Stimulated activated naive CD8-positive, alpha-beta T cell treated with anti-CD3 and anti-CD28 coated beads, Interleukin-15, Interleukin-2, amounts not matched to agents 100 ng/mL and 50 ng/mL, for 24 hours (primary cell): ENCODE results near the gene SYNM.
A peak's percentile ranks its signal among the peaks of the same experiment; 100 is the strongest.

Experiments used
- H3K27ac Mint-ChIP-seq: one replicate; pipeline ENCODE4 v1.8.0; 2021; ENCODE audit warnings: mild to moderate bottlenecking, mixed read lengths
- H3K27me3 Mint-ChIP-seq: one replicate; pipeline ENCODE4 v1.8.0; 2021; ENCODE audit warnings: mixed read lengths
- H3K36me3 Mint-ChIP-seq: one replicate; pipeline ENCODE4 v1.8.0; 2021; ENCODE audit warnings: low read depth, mixed read lengths
- H3K4me1 Mint-ChIP-seq: one replicate; pipeline ENCODE4 v1.8.0; 2021; ENCODE audit warnings: low read depth, mixed read lengths
- H3K4me3 Mint-ChIP-seq: one replicate; pipeline ENCODE4 v1.8.0; 2021; ENCODE audit warnings: mild to moderate bottlenecking, mixed read lengths
- H3K9me3 Mint-ChIP-seq: one replicate; pipeline ENCODE4 v1.8.0; 2021; ENCODE audit warnings: mixed read lengths

SYNM gene

GRCh38 chr15:99121691-99122410 is 17.0 kb downstream of the SYNM start:
- Mint-ChIP-seq H3K9me3 (no peaks in the 10 kb centered on the region), H3K4me3 (no peak overlapping the region), H3K4me1 (no peaks in the 10 kb centered on the region), H3K27me3 (no peaks in the 10 kb centered on the region), H3K36me3 (no peaks in the 10 kb centered on the region), H3K27ac (no peak overlapping the region)

GRCh38 chr15:99122831-99123712 is 18.2 kb downstream of the SYNM start:
- Mint-ChIP-seq H3K9me3 (no peaks in the 10 kb centered on the region), H3K4me3 (no peak overlapping the region), H3K27ac (no peak overlapping the region), H3K36me3 (no peaks in the 10 kb centered on the region), H3K27me3 (no peaks in the 10 kb centered on the region), H3K4me1 (no peaks in the 10 kb centered on the region)

GRCh38 chr15:99123713-99124451 is 19.0 kb downstream of the SYNM start:
- H3K9me3 Mint-ChIP-seq, result no peaks in the 10 kb centered on the region
- H3K27ac Mint-ChIP-seq, result no peak overlapping the region
- no peaks in the 10 kb centered on the region for H3K4me1 Mint-ChIP-seq
- no peaks in the 10 kb centered on the region for H3K27me3 Mint-ChIP-seq
- no peaks in the 10 kb centered on the region for H3K36me3 Mint-ChIP-seq
- no peak overlapping the region for H3K4me3 Mint-ChIP-seq

GRCh38 chr15:99124641-99125040 is 19.8 kb downstream of the SYNM start:
- H3K27me3 Mint-ChIP-seq, result no peaks in the 10 kb centered on the region
- no peak overlapping the region for H3K27ac Mint-ChIP-seq
- H3K4me3 Mint-ChIP-seq, result no peak overlapping the region
- peaks cover under 1% of the 10 kb centered on the region for H3K4me1 Mint-ChIP-seq
- no peaks in the 10 kb centered on the region for H3K36me3 Mint-ChIP-seq
- no peaks in the 10 kb centered on the region for H3K9me3 Mint-ChIP-seq

- H3K4me3 Mint-ChIP-seq, result no peak overlapping the region
- peaks cover 5% of the 10 kb centered on the region for H3K4me1 Mint-ChIP-seq
- H3K27me3 Mint-ChIP-seq, result no peaks in the 10 kb centered on the region
- no peaks in the 10 kb centered on the region for H3K9me3 Mint-ChIP-seq
- H3K27ac Mint-ChIP-seq, result no peak overlapping the region
- no peaks in the 10 kb centered on the region for H3K36me3 Mint-ChIP-seq
These were observed 20.4 kb downstream of the SYNM start for GRCh38 chr15:99125061-99125891.

- H3K27me3 Mint-ChIP-seq, result no peaks in the 10 kb centered on the region
These were observed 21.3 kb downstream of the SYNM start for GRCh38 chr15:99126131-99126588.

GRCh38 chr15:99126930-99127329 is 22.1 kb downstream of the SYNM start:
- H3K27me3 Mint-ChIP-seq, result no peaks in the 10 kb centered on the region

More at GRCh38 chr15:99126131-99126588, 21.3 kb downstream of the SYNM start:
- Mint-ChIP-seq H3K9me3 (no peaks in the 10 kb centered on the region), H3K4me1 (peaks cover 11% of the 10 kb centered on the region), H3K4me3 (no peak overlapping the region), H3K27ac (no peak overlapping the region), H3K36me3 (no peaks in the 10 kb centered on the region)

GRCh38 chr15:99127773-99128172 is 22.9 kb downstream of the SYNM start:
- H3K36me3 Mint-ChIP-seq, result no peaks in the 10 kb centered on the region
- no peaks in the 10 kb centered on the region for H3K9me3 Mint-ChIP-seq
- H3K27me3 Mint-ChIP-seq, result no peaks in the 10 kb centered on the region
- peaks cover 11% of the 10 kb centered on the region for H3K4me1 Mint-ChIP-seq
- H3K4me3 Mint-ChIP-seq, result no peak overlapping the region
- H3K27ac Mint-ChIP-seq, result no peak overlapping the region

More at GRCh38 chr15:99126930-99127329, 22.1 kb downstream of the SYNM start:
- H3K4me3 Mint-ChIP-seq, result no peak overlapping the region
- H3K27ac Mint-ChIP-seq, result no peak overlapping the region
- H3K36me3 Mint-ChIP-seq, result no peaks in the 10 kb centered on the region
- no peaks in the 10 kb centered on the region for H3K9me3 Mint-ChIP-seq
- peaks cover 11% of the 10 kb centered on the region for H3K4me1 Mint-ChIP-seq

GRCh38 chr15:99128411-99128810 is 23.5 kb downstream of the SYNM start:
- no peak overlapping the region for H3K27ac Mint-ChIP-seq
- H3K9me3 Mint-ChIP-seq, result no peaks in the 10 kb centered on the region
- H3K27me3 Mint-ChIP-seq, result no peaks in the 10 kb centered on the region
- peaks cover 11% of the 10 kb centered on the region for H3K4me1 Mint-ChIP-seq
- H3K4me3 Mint-ChIP-seq, result no peak overlapping the region
- no peaks in the 10 kb centered on the region for H3K36me3 Mint-ChIP-seq

- Mint-ChIP-seq H3K4me3 (no peak overlapping the region), H3K27ac (no peak overlapping the region), H3K36me3 (no peaks in the 10 kb centered on the region), H3K4me1 (peaks cover 11% of the 10 kb centered on the region), H3K27me3 (no peaks in the 10 kb centered on the region), H3K9me3 (no peaks in the 10 kb centered on the region)
These were observed 24.8 kb downstream of the SYNM start for GRCh38 chr15:99129644-99130043.

- Mint-ChIP-seq H3K4me1 (peaks cover 11% of the 10 kb centered on the region), H3K27me3 (no peaks in the 10 kb centered on the region), H3K4me3 (no peak overlapping the region), H3K36me3 (no peaks in the 10 kb centered on the region), H3K27ac (peak overlapping the region; percentile 43), H3K9me3 (no peaks in the 10 kb centered on the region)
These were observed 25.4 kb downstream of the SYNM start for GRCh38 chr15:99130314-99130713.

GRCh38 chr15:99130765-99131440 is 26.0 kb downstream of the SYNM start:
- no peaks in the 10 kb centered on the region for H3K36me3 Mint-ChIP-seq
- H3K27ac Mint-ChIP-seq, result peak overlapping the region; percentile 43
- no peak overlapping the region for H3K4me3 Mint-ChIP-seq
- no peaks in the 10 kb centered on the region for H3K9me3 Mint-ChIP-seq
- no peaks in the 10 kb centered on the region for H3K27me3 Mint-ChIP-seq
- peaks cover 11% of the 10 kb centered on the region for H3K4me1 Mint-ChIP-seq

GRCh38 chr15:99131441-99132023 is 26.7 kb downstream of the SYNM start:
- H3K4me1 Mint-ChIP-seq, result peaks cover 11% of the 10 kb centered on the region
- no peaks in the 10 kb centered on the region for H3K9me3 Mint-ChIP-seq
- H3K27ac Mint-ChIP-seq, result no peak overlapping the region
- no peak overlapping the region for H3K4me3 Mint-ChIP-seq
- H3K36me3 Mint-ChIP-seq, result no peaks in the 10 kb centered on the region
- no peaks in the 10 kb centered on the region for H3K27me3 Mint-ChIP-seq
